NCI-H1694 treated with DMSO at 0.1 percent for 48 hours (cell line): ENCODE results near the gene LRP1B.
A peak's percentile ranks its signal among the peaks of the same experiment; 100 is the strongest.

ENCODE experiments used
- DNase-seq: peaks from one replicate; lab custom pipeline; 2025; lab: John Stamatoyannopoulos, UW

LRP1B gene

GRCh38 chr2:141947396-141948114 is 183.3 kb downstream of the LRP1B start:
- DNase-seq, result no peak

- no peak for DNase-seq
Measured at GRCh38 chr2:141946016-141946415, 184.8 kb downstream of the LRP1B start.

GRCh38 chr2:141943918-141944317 is 186.9 kb downstream of the LRP1B start:
- DNase-seq, result no peak

- peak; percentile 7 for DNase-seq
Measured at GRCh38 chr2:141942006-141942789, 188.6 kb downstream of the LRP1B start.

GRCh38 chr2:141941210-141941714 is 189.6 kb downstream of the LRP1B start:
- DNase-seq, result no peak

- no peak for DNase-seq
Measured at GRCh38 chr2:141940709-141941108, 190.1 kb downstream of the LRP1B start.

- no peak for DNase-seq
Measured at GRCh38 chr2:141933226-141933625, 197.6 kb downstream of the LRP1B start.

GRCh38 chr2:141932261-141932660 is 198.6 kb downstream of the LRP1B start:
- no peak for DNase-seq

- DNase-seq, result no peak
Measured at GRCh38 chr2:141931797-141932196, 199.0 kb downstream of the LRP1B start.

- DNase-seq, result no peak
Measured at GRCh38 chr2:141930803-141931202, 200.0 kb downstream of the LRP1B start.

- no peak for DNase-seq
Measured at GRCh38 chr2:141929331-141930252, 201.2 kb downstream of the LRP1B start.

- no peak for DNase-seq
Measured at GRCh38 chr2:141928476-141928875, 202.3 kb downstream of the LRP1B start.

- no peak for DNase-seq
Measured at GRCh38 chr2:141927536-141927935, 203.3 kb downstream of the LRP1B start.

- no peak for DNase-seq
Measured at GRCh38 chr2:141925511-141925910, 205.3 kb downstream of the LRP1B start.

- DNase-seq, result no peak
Measured at GRCh38 chr2:141923657-141924056, 207.2 kb downstream of the LRP1B start.

GRCh38 chr2:141911485-141912066 is 219.2 kb downstream of the LRP1B start:
- no peak for DNase-seq

GRCh38 chr2:141906678-141907077 is 224.1 kb downstream of the LRP1B start:
- peak; percentile 28 for DNase-seq

GRCh38 chr2:141900826-141901225 is 230.0 kb downstream of the LRP1B start:
- no peak for DNase-seq

GRCh38 chr2:141899740-141900139 is 231.1 kb downstream of the LRP1B start:
- DNase-seq, result no peak

- no peak for DNase-seq
Measured at GRCh38 chr2:141889788-141890187, 241.0 kb downstream of the LRP1B start.

GRCh38 chr2:141888987-141889555 is 241.7 kb downstream of the LRP1B start:
- DNase-seq, result no peak
